ENCODE measurements around the gene ZNF431. TPM values are rescaled to one million over a fixed set of nuclear protein-coding genes. Genes with fewer than 3 reads are reported as not detected.

Gene ZNF431
- total and polyA plus RNA-seq, 2 of the 8 experiments (the other 6 are each of a cell fraction or from before 2014, with no cell fraction given) = 6.7 to 43.2 TPM

DNA sequence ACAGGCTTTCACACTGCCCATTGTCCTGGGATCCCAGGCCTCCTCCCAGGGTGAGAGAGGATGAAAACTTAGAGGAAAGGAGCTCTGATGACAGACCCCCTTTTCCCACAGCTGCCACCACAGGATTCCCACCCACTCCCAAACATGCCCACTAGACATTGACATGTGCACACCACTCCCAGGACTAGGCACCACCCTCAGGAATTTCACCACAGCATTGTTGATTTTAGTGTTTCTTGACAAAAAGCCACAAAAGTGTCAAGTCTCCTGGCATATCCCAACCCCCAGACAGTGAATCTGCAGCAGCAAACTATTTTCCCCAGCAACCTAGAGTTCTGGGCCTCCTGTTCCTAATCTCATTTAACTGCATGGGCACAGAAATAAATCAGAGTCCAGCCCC is 49.7 kb upstream of the ZNF431 start:
- Histone ChIP-seq H3K36me3 (ENCODE audit: control insufficient read depth in 2 of 4, insufficient read depth in 4 of 4, low read length in 3 of 4) (peaks cover 0 to 43% (median 9%) of the 10 kb centered on the region in 4 experiments; a peak in 3 of 8 replicates), H3K4me2 (ENCODE audit: insufficient read depth in 1 of 2, low read depth in 2 of 2, low read length in 2 of 2) (no peak overlapping the region), H4K20me1 (replicated peaks in 1 of 2; ENCODE audit: control insufficient read depth in 1 of 2, insufficient read depth in 2 of 2, low read length in 2 of 2) (peaks cover 0 to 3% of the 10 kb centered on the region in 2 experiments), H2BK5ac (ENCODE audit: low read depth, low read length) (no peak overlapping the region), H3K4ac (replicated peaks; ENCODE audit: insufficient read length, low read depth, low read length) (no peak overlapping the region), H3K4me1 (replicated peaks in 1 of 4; ENCODE audit: control insufficient read depth in 3 of 4, insufficient read depth in 4 of 4, low read length in 3 of 4) (peaks cover 0 to 4% (median 0%) of the 10 kb centered on the region in 4 experiments; a peak in 3 of 7 replicates), H2BK20ac (ENCODE audit: low read length) (no peak overlapping the region), H3K18ac (ENCODE audit: extremely low read depth, low read length) (no peak overlapping the region), H3K56ac (replicated peaks; ENCODE audit: insufficient read length, low read depth, low read length) (no peak overlapping the region), H3K79me1 (ENCODE audit: low read depth, low read length) (peaks cover 2% of the 10 kb centered on the region; the same call in 1 of the 2 replicates), H3K79me2 (ENCODE audit: control insufficient read depth in 1 of 2, insufficient read depth in 2 of 2, low read length in 2 of 2) (peaks cover 0 to 64% of the 10 kb centered on the region in 2 experiments; a peak in 3 of 4 replicates), H3K9ac (replicated peaks in 1 of 4; ENCODE audit: extremely low read depth in 1 of 4, low read depth in 3 of 4, low read length in 3 of 4) (no peak overlapping the region), H3K27me3 (replicated peaks in 1 of 4; ENCODE audit: control insufficient read depth in 3 of 4, extremely low read depth in 1 of 4, insufficient read depth in 3 of 4, low read length in 3 of 4) (no peaks in the 10 kb centered on the region), H2AFZ (ENCODE audit: low read length) (no peak overlapping the region), H2BK12ac (ENCODE audit: low read depth, low read length) (no peak overlapping the region), H3K9me3 (ENCODE audit: insufficient read depth in 2 of 2, low read depth in 1 of 2, low read length in 1 of 2) (no peaks in the 10 kb centered on the region; a peak in 1 of 4 replicates), H4K5ac (ENCODE audit: insufficient read length, low read depth, low read length) (no peak overlapping the region), H2BK120ac (replicated peaks; ENCODE audit: low read depth, low read length) (no peak overlapping the region), H2BK15ac (ENCODE audit: low read length) (no peak overlapping the region), H3K14ac (ENCODE audit: insufficient read length) (no peak overlapping the region), H4K91ac (replicated peaks; ENCODE audit: insufficient read length, low read length) (no peak overlapping the region), H3K27ac (ENCODE audit: low read depth, low read length) (no peak overlapping the region), H3K23me2 (ENCODE audit: low read depth, low read length) (no peaks in the 10 kb centered on the region), H3K4me3 (ENCODE audit: extremely low read depth in 1 of 4, insufficient read depth in 2 of 4, low read depth in 3 of 4, low read length in 4 of 4) (no peak overlapping the region), H3K23ac (ENCODE audit: insufficient read length) (no peak overlapping the region), H4K8ac (ENCODE audit: extremely low read depth, insufficient read depth, low read length) (no peak overlapping the region), H2AK5ac (ENCODE audit: low read depth, low read length) (no peak overlapping the region)
- FAIRE-seq = no peak
- CTCF ChIA-PET (ENCODE audit: partially characterized antibody) = interaction anchor here (0.6 to 1.1 kb wide), 3 partner anchors 73 to 824 kb away, joined by 3 to 6 read pairs (median 3); no protein-coding TSS in a partner anchor
- DNase-seq (ENCODE audit: low read depth in 1 of 2, low spot score in 2 of 2) = no peak
- TF ChIP-seq TEAD4 (IDR thresholded peaks at IDR 0.05; ENCODE audit: low read depth, low read length) (no peak), NANOG (IDR thresholded peaks at IDR 0.05; ENCODE audit: insufficient read depth, low read depth, low read length, poor library complexity, severe bottlenecking) (no peak), SUZ12 (IDR thresholded peaks at IDR 0.05; ENCODE audit: low read length) (no peak), USF2 (IDR thresholded peaks at IDR 0.05; ENCODE audit: low read length) (no peak), JUND (IDR thresholded peaks at IDR 0.05; ENCODE audit: low read length) (no peak), CEBPB (IDR thresholded peaks at IDR 0.05; ENCODE audit: low read depth, low read length) (no peak), SIRT6 (IDR thresholded peaks at IDR 0.05; ENCODE audit: low read length) (no peak)
- POLR2A ChIA-PET (ENCODE audit: partially characterized antibody) = interaction anchor here (1.6 to 2.7 kb wide), 3 partner anchors 10 to 61 kb away, joined by 6 to 14 read pairs (median 7); partner anchors contain the start of gene ZNF714
